Sigmoid colon (tissue), 4 donors: ENCODE results near the gene ZNF653.

Experiments used
- EP300 ChIP-seq, 4 donors: sonication (generic); formaldehyde crosslinking; IDR thresholded peaks; one replicate each; pipeline ENCODE4 v1.6.1; 2017; ENCODE audit warnings: antibody characterized with exemption in 4 of 4
- POLR2A ChIP-seq, 2 donors: fragments of 450-650 bp; IDR thresholded peaks; one replicate each; pipeline ENCODE4 v1.6.1; 2016; ENCODE audit warnings: antibody characterized with exemption in 2 of 2, mild to moderate bottlenecking in 2 of 2, moderate library complexity in 2 of 2
- POLR2AphosphoS5 ChIP-seq, 4 donors: sonication (generic); formaldehyde crosslinking; IDR thresholded peaks; one replicate each; pipeline ENCODE4 v1.6.1; 2017; ENCODE audit warnings: antibody characterized with exemption in 4 of 4
- TF ChIP-seq, protein P1 (sequence below), 4 experiments: fragments of 450-650 bp in 3 of 4; fragments of 200-600 bp in 1 of 4; IDR thresholded peaks; one replicate each; pipeline ENCODE4 v1.5.1; 2016 to 2019; ENCODE audit warnings: antibody characterized with exemption in 4 of 4, mild to moderate bottlenecking in 3 of 4, moderate library complexity in 2 of 4

DNA sequence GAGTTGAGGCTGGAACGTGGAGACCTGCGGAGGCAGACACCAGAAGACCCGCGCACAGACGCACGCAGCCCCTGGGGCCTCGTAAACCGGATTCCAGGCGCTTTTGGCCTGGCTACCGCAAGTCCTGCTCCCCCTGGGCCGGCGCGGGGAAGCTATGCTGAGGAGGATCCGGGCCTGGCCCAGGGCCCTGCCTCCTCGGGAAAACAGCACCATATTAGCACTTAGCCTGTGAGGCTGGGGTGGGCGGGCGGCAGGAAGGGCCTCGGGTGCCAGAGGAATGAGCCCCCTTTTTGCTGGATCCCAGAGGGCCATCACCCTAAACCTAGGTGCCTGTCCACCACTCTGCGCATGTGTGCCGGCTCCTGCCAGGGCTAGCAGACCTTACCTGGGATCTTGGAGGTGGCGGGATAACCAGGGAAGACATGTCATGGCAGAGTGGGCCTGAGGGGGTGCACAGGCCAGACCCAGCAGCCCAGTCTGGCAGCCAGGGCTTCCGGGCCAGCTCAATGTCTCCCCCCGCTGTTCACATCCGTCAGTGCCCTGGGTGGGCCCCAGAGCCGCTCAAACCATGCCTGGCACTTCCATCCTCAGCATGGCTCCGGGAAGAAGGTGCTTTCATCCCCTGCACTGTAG, 46.1 kb upstream of the ZNF653 start:
- TF ChIP-seq EP300 (IDR thresholded peaks at IDR 0.05) (peak in 1 of 4 donors; percentile 2), POLR2AphosphoS5 (IDR thresholded peaks at IDR 0.05) (peak; percentile 7 to 69 (median 54)), POLR2A (IDR thresholded peaks at IDR 0.05) (no peak)
- TF ChIP-seq, protein P1, sequence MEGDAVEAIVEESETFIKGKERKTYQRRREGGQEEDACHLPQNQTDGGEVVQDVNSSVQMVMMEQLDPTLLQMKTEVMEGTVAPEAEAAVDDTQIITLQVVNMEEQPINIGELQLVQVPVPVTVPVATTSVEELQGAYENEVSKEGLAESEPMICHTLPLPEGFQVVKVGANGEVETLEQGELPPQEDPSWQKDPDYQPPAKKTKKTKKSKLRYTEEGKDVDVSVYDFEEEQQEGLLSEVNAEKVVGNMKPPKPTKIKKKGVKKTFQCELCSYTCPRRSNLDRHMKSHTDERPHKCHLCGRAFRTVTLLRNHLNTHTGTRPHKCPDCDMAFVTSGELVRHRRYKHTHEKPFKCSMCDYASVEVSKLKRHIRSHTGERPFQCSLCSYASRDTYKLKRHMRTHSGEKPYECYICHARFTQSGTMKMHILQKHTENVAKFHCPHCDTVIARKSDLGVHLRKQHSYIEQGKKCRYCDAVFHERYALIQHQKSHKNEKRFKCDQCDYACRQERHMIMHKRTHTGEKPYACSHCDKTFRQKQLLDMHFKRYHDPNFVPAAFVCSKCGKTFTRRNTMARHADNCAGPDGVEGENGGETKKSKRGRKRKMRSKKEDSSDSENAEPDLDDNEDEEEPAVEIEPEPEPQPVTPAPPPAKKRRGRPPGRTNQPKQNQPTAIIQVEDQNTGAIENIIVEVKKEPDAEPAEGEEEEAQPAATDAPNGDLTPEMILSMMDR (IDR thresholded peaks at IDR 0.05) = peak; percentile 17 to 59 (median 45)
